GM23248 (cell line): Measurements from ENCODE around the gene MTURN.

Source experiments
- EZH2 ChIP-seq: fragments of 200-600 bp; sonication (generic); IDR thresholded peaks from 2 replicates; pipeline ENCODE4 v1.6.1; 2018; ENCODE audit warnings: antibody characterized with exemption, mild to moderate bottlenecking; ENCODE audit not compliant: insufficient read depth, poor library complexity, severe bottlenecking
- EZH2phosphoT487 ChIP-seq: fragments of 200-600 bp; sonication (generic); IDR thresholded peaks from 2 replicates; pipeline ENCODE4 v1.6.1; 2018; ENCODE audit warnings: antibody characterized with exemption, moderate library complexity, mild to moderate bottlenecking, low read depth; ENCODE audit not compliant: insufficient read depth

DNA sequence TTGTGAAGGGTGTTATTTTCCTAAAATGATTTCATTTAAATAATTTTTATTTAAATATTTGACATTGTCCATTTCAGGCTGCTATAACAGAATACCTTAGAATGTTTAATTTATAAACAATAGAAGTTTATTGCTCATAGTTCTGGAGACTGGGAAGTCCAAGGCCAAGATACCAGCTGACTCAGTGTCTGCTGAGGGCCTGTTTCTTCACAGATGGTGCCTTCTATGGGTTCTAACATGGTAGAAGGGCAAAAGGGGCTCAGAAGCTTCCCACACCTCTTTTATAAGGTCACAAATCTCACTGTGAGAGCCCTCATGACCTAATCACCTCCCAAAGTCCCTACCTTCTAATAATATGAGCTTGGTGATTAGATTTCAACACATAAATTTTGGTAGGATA, 50.7 kb downstream of the MTURN start:
- TF ChIP-seq EZH2 (no peak), EZH2phosphoT487 (no peak)
